Body of pancreas (tissue), 4 donors: ENCODE results near the gene NME3. TPM values are rescaled to one million over a fixed set of nuclear protein-coding genes. Genes with fewer than 3 reads are reported as not detected.
A peak's percentile ranks its signal among the peaks of the same experiment; 100 is the strongest.

ENCODE experiments used
- ATAC-seq: fragments of 150-250 bp; one replicate; pipeline ENCODE4 v1.9.1; 2016
- DNase-seq, 4 donors: peaks; one replicate each; pipeline ENCODE4 v3.0.0-alpha.2; 2019
- H3K27ac ChIP-seq, 4 donors: fragments of 200-600 bp; sonication (generic); 1 replicate in 3 of 4; 2 replicates in 1 of 4; pipeline versions ENCODE4 v1.5.1 to v1.6.1; 2016 to 2019; ENCODE audit warnings: mild to moderate bottlenecking in 1 of 4, mixed read lengths in 1 of 4, moderate library complexity in 1 of 4
- H3K27me3 ChIP-seq, 2 donors: fragments of 200-600 bp; sonication (generic); one replicate each; pipeline ENCODE4 v1.6.0; 2016; ENCODE audit warnings: mild to moderate bottlenecking in 1 of 2
- H3K36me3 ChIP-seq, 2 donors: fragments of 200-600 bp; sonication (generic); replicated peaks in 1 of 2; 2 replicates each; pipeline ENCODE4 v1.5.1; 2016; ENCODE audit warnings: low read depth in 2 of 2; ENCODE audit not compliant: insufficient read depth in 1 of 2
- H3K4me1 ChIP-seq: fragments of 200-600 bp; sonication (generic); one replicate; pipeline ENCODE4 v1.6.0; 2016
- H3K4me3 ChIP-seq, 2 donors: fragments of 200-600 bp; sonication (generic); 1 replicate in 1 of 2; 2 replicates in 1 of 2; pipeline ENCODE4 v1.5.1; 2016 to 2019
- H3K9me3 ChIP-seq, 3 donors: fragments of 200-600 bp; sonication (generic); 1 replicate in 2 of 3; 2 replicates in 1 of 3; pipeline ENCODE4 v1.5.1; 2016
- CTCF ChIP-seq, 7 experiments: fragments of 450-650 bp in 4 of 7; fragments of 200-600 bp in 3 of 7; sonication (generic) in 3 of 7; IDR thresholded peaks; one replicate each; pipeline ENCODE4 v1.5.1; 2016 to 2019; ENCODE audit warnings: antibody characterized with exemption in 7 of 7
- POLR2A ChIP-seq, 3 donors: fragments of 450-650 bp; IDR thresholded peaks; one replicate each; pipeline ENCODE4 v1.6.1; 2016; ENCODE audit warnings: antibody characterized with exemption in 3 of 3, mild to moderate bottlenecking in 2 of 3
- WGBS, 2 donors: methylation state at CpG; one replicate each; pipeline ENCODE4 v1.1.5; 2017; 5-methylcytosine and 5-hydroxymethylcytosine counted together
- intact Hi-C: fragments of 100-400 bp; cut with DNase I; formaldehyde crosslinking; loops from one replicate; pipeline ENCODE4 v1.15.1; 2023
- total RNA-seq, 2 donors: library from RNA; depleted of rRNA; stranded (reverse); fragments of >200 nt; gene quantifications; one replicate each; pipeline ENCODE4 v1.1.0, GENCODE V29; 2016

The NME3 gene
- total RNA-seq, 2 donors from 2014 or later, result 62.8 to 113 TPM

GRCh38 chr16:1781758-1782407 is 10.5 kb upstream of the NME3 start:
- H3K4me3 ChIP-seq, result peak overlapping the region; percentile 57 to 77
- peak; percentile 2 for ATAC-seq
- TF ChIP-seq POLR2A (IDR thresholded peaks at IDR 0.05), result peak in 2 of 3 donors; percentile 21 to 81
- TF ChIP-seq CTCF (IDR thresholded peaks at IDR 0.05), result peak in 3 of 7 experiments; percentile 10 to 42 (median 20)
- H3K36me3 ChIP-seq, result peaks cover 4 to 9% of the 10 kb centered on the region in 2 donors
- peak overlapping the region; percentile 84 to 95 (median 94) for H3K27ac ChIP-seq
- H3K9me3 ChIP-seq, result no peaks in the 10 kb centered on the region
- peaks cover 54% of the 10 kb centered on the region for H3K4me1 ChIP-seq
- WGBS, 2 donors, result 1% methylated on average over 26 to 70 of the region's 70 CpGs
- H3K27me3 ChIP-seq, result no peaks in the 10 kb centered on the region
- intact Hi-C loops, result no loop called here
- peak in 3 of 4 donors; percentile 37 to 49 (median 48) for DNase-seq

DNA sequence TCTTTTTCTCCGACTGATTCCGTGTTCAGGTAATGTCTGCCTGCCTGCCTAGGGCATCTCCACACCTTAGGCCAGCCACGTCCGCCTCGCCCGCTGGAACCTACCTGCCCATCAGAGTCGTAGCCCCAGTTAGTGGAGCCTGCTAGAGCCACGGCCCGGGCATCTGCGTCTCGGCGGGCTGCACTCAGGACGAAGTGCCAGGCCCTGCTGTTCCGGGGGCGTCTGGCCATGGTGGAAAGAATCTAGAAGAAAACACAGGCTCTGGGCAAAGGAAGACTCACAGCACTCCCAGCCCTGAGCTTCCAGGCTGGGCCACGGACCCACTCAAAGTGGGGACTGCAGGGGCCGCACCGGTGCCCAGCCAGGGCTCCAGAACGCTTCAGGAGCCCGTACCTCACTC is 9.9 kb upstream of the NME3 start:
- Histone ChIP-seq H3K9me3 (no peaks in the 10 kb centered on the region), H3K27ac (peak overlapping the region; percentile 84 to 95 (median 94)), H3K36me3 (peaks cover 8 to 9% of the 10 kb centered on the region in 2 donors), H3K4me1 (peaks cover 54% of the 10 kb centered on the region), H3K4me3 (peak overlapping the region; percentile 57 to 77), H3K27me3 (no peaks in the 10 kb centered on the region)
- WGBS, 2 donors, result 48 to 57% methylated on average over 4 to 20 of the region's 20 CpGs
- TF ChIP-seq CTCF (IDR thresholded peaks at IDR 0.05) (no peak), POLR2A (IDR thresholded peaks at IDR 0.05) (no peak)
- no peak for ATAC-seq
- intact Hi-C loops, result no loop called here
- DNase-seq, result peak in 1 of 4 donors; percentile 12

DNA sequence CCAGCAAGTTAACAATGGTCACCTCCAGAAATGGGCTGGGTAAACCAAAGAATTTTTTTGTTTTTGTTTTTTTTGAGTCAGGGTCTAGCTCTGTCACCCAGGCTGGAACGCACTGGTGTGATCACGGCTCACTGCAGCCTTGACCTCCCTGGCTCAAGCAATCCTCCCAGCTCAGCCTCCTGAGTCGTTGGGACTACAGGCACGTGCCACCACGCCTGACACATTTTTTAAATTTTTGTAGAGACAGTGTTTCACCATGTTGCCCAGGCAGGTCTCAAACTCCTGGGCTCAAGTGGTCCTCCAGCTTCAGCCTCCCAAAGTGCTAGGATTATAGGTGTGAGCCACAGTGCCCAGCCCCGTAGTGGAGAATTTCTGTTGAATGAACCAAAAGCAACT is 9.3 kb upstream of the NME3 start:
- WGBS, 2 donors, result 61 to 62% methylated on average over 5 to 6 of the region's 6 CpGs
- TF ChIP-seq POLR2A (IDR thresholded peaks at IDR 0.05) (no peak), CTCF (IDR thresholded peaks at IDR 0.05) (no peak)
- Histone ChIP-seq H3K27ac (peak overlapping the region in 1 of 4 donors; percentile 94), H3K36me3 (peaks cover 8 to 9% of the 10 kb centered on the region in 2 donors), H3K4me1 (peaks cover 52% of the 10 kb centered on the region), H3K4me3 (no peak overlapping the region), H3K27me3 (no peaks in the 10 kb centered on the region), H3K9me3 (no peaks in the 10 kb centered on the region)
- intact Hi-C loops, result no loop called here
- peak in 1 of 4 donors; percentile 8 for DNase-seq
- no peak for ATAC-seq

DNA sequence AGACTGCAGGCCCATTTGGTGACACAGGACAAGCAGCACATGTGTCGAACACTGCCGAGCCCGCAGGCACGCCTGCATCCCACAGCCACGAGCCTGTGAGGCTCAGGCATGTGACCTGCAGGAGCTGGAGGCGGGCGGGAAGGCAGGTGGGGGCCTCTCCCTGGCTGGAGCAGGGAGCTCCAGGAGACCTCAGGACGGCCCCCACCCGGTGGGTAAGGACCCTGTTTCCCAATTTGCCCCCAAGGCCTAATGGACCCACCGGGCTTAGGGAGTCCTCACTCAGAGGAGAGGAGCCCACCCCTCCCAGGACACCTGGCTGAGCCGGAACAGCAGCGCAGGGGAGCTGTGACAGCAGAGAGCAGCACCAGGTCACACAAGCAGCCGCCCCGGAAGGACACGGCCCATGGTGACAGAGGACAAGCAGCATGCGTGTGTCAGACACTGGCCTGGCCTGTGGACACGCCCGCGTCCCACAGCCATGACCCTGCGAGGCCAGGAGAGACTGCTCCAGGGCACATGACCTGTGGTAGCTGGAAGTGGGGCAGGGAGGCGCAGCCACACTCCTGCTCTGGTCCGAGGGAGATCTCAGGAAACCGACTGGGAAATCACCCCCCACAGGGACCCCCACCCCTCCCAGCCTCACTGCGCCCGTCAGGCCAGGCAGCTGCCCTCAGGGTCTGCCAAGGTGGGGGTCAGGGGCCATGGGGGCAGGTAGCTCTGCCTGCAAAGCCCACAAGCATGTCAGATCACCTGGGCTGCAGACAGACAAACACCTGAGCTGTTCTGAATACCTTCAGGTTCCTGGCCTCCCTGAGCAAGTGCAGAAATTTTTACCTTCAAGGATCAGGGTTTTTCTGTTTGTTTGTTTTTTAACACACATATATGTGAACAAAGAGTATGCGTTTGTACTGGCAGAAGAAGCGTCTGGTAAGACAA is 8.7 kb upstream of the NME3 start:
- no peaks in the 10 kb centered on the region for H3K9me3 ChIP-seq
- peaks cover 8 to 9% of the 10 kb centered on the region in 2 donors for H3K36me3 ChIP-seq
- H3K4me3 ChIP-seq, result no peak overlapping the region
- intact Hi-C loops, result no loop called here
- H3K27me3 ChIP-seq, result no peaks in the 10 kb centered on the region
- H3K4me1 ChIP-seq, result peaks cover 49% of the 10 kb centered on the region
- no peak for TF ChIP-seq CTCF (IDR thresholded peaks at IDR 0.05)
- peak in 2 of 3 donors; percentile 13 to 14 for TF ChIP-seq POLR2A (IDR thresholded peaks at IDR 0.05)
- DNase-seq (peak in 1 of 4 donors; percentile 14), ATAC-seq (no peak)
- H3K27ac ChIP-seq, result peak overlapping the region in 2 of 4 donors; percentile 10 to 94
- 75 to 77% methylated on average over 3 to 27 of the region's 27 CpGs for WGBS, 2 donors
